NCI-H2029 (cell line): ENCODE results near the gene CISH.

Experiments used
- DNase-seq: peaks from one replicate; lab custom pipeline; 2025; lab: John Stamatoyannopoulos, UW

CISH gene

GRCh38 chr3:50637011-50637410 lies 25.4 kb upstream of the CISH start:
- no peak for DNase-seq

GRCh38 chr3:50635066-50635465 lies 23.5 kb upstream of the CISH start:
- DNase-seq, result no peak

GRCh38 chr3:50633230-50633790 lies 21.7 kb upstream of the CISH start:
- DNase-seq, result no peak

GRCh38 chr3:50632450-50632849 lies 20.9 kb upstream of the CISH start:
- DNase-seq, result no peak

GRCh38 chr3:50630877-50631276 lies 19.3 kb upstream of the CISH start:
- peak; percentile 40 for DNase-seq

- no peak for DNase-seq
Measured at GRCh38 chr3:50630394-50630793, 18.8 kb upstream of the CISH start.

- DNase-seq, result no peak
Measured at GRCh38 chr3:50628601-50629000, 17.0 kb upstream of the CISH start.

GRCh38 chr3:50627407-50628051 lies 16.0 kb upstream of the CISH start:
- no peak for DNase-seq

- no peak for DNase-seq
Measured at GRCh38 chr3:50626401-50626800, 14.8 kb upstream of the CISH start.

GRCh38 chr3:50625231-50626182 lies 13.9 kb upstream of the CISH start:
- no peak for DNase-seq

- no peak for DNase-seq
Measured at GRCh38 chr3:50624634-50625033, 13.1 kb upstream of the CISH start.

- no peak for DNase-seq
Measured at GRCh38 chr3:50623840-50624474, 12.4 kb upstream of the CISH start.

GRCh38 chr3:50622881-50623280 lies 11.3 kb upstream of the CISH start:
- DNase-seq, result no peak

- DNase-seq, result no peak
Measured at GRCh38 chr3:50620820-50621219, 9.2 kb upstream of the CISH start.

GRCh38 chr3:50620420-50620819 lies 8.8 kb upstream of the CISH start:
- no peak for DNase-seq

GRCh38 chr3:50617911-50618481 lies 6.4 kb upstream of the CISH start:
- DNase-seq, result no peak

GRCh38 chr3:50617096-50617791 lies 5.7 kb upstream of the CISH start, which contains the start of gene MAPKAPK3:
Gene MAPKAPK3, plus strand, starts transcription at chr3:50617151. Its CDS starts 415 bp downstream, at chr3:50617566.
- DNase-seq, result no peak

GRCh38 chr3:50616770-50617095 lies 5.2 kb upstream of the CISH start:
- DNase-seq, result peak; percentile 53

- peak; percentile 69 for DNase-seq
Measured at GRCh38 chr3:50616003-50616769, 4.6 kb upstream of the CISH start.

GRCh38 chr3:50615190-50615589 lies 3.6 kb upstream of the CISH start:
- DNase-seq, result no peak
